Measurements from ENCODE around the gene SLC16A11. TPM values are rescaled to one million over a fixed set of nuclear protein-coding genes. Genes with fewer than 3 reads are reported as not detected.

Gene SLC16A11
- total RNA-seq, 1 experiment from 2014 or later: not detected

DNA sequence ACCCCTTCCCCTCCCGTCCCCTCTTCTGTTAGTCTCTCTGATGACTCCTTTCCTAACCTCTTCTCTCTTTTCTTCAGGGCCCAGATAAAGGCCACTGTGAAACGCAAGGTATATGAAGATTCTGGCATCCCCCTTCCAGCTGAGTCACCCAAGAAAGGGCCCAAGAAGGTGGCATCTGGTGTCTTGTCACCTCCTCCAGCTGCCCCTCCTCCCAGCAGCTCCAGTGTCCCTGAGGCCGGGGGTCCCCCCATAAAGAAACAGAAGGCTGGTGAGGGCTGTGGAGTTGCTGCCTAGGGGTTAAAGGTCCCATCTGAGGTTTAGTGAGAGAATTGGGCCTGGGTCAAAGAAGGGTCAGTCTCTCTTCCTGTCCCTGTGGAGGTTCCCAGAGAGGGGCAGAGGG lies 27.5 kb downstream of the SLC16A11 start:
- in situ Hi-C loops (cut with HindIII; ENCODE audit: low sequenced_read_pairs): no loop called here
- no peak for DNase-seq (ENCODE audit: low spot score)

- in situ Hi-C loops (cut with HindIII; ENCODE audit: low sequenced_read_pairs): no loop called here
- peak; percentile 14 for DNase-seq (ENCODE audit: low spot score)
These were observed 28.6 kb downstream of the SLC16A11 start for GRCh38 chr17:7014995-7015958.

DNA sequence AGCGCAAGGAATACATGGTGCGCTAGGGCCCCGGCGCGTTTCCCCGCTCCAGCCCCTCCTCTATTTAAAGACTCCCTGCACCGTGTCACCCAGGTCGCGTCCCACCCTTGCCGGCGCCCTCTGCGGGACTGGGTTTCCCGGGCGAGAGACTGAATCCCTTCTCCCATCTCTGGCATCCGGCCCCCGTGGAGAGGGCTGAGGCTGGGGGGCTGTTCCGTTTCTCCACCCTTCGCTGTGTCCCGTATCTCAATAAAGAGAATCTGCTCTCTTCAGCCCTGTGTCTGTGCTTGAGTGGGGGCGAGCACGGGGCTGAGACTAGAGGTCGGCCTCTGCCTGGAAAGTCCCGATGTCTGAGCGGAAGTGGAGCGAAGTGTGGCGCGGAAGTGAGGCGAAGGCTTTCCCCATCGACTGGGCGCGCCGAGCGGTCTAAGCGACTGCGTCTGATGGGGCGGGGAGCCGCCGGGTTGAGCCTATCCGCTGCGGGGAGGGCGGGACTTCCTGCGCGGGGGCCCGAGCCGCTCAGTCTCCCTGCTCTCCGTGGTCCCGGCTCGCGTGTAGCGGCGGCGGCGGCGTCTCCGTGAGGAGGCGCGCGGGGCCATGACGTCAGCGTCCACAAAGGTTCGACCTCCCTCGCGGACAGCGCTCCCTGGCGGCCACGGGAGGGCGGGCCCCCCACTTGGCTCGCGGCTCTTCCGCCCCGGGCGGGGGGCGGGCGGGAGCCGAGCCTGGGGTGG lies 29.5 kb downstream of the SLC16A11 start:
- in situ Hi-C loops (cut with HindIII; ENCODE audit: low sequenced_read_pairs): no loop called here
- peak; percentile 98 for DNase-seq (ENCODE audit: low spot score)

DNA sequence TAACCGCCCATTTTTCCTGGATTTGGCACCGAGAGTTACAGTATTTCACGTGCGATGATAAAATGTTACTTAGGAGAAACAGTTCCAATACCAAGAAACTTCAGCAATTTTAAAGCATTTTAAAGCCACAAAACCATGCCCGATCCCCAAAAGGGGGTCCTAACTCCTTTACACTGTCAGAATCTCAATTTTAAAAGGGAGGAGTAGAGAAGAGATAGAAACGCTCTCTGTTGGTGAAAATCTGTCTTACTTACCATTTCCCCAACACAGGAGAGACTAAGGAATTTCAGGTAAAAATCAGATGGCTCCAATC lies 32.0 kb downstream of the SLC16A11 start:
- peak; percentile 22 for DNase-seq (ENCODE audit: low spot score)
- in situ Hi-C loops (cut with HindIII; ENCODE audit: low sequenced_read_pairs): no loop called here

- no peak for DNase-seq (ENCODE audit: low spot score)
- in situ Hi-C loops (cut with HindIII; ENCODE audit: low sequenced_read_pairs): no loop called here
These were observed 32.5 kb downstream of the SLC16A11 start for GRCh38 chr17:7011415-7011814.

GRCh38 chr17:7010523-7010922 lies 33.4 kb downstream of the SLC16A11 start:
- in situ Hi-C loops (cut with HindIII; ENCODE audit: low sequenced_read_pairs): no loop called here
- DNase-seq (ENCODE audit: low spot score): no peak

DNA sequence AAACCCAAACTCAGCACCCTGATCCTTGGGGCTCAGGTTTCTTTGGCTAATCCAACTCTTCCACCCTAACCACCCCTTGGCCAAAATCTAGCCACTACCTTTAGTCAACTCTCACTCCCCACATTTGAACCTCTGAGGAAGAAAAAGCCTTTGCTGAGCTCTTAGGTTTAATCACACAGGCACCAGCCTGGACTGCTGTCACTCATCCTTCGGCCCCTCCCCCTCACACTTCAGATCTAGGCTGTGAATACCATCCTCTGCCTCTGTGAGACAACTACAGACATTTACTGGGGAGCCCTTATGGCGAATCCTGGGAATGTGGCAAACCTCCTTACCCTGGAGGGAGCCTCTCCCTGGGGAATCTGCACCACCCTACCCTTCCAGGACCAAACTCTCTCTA lies 36.7 kb downstream of the SLC16A11 start:
- in situ Hi-C loops (cut with HindIII; ENCODE audit: low sequenced_read_pairs): no loop called here
- DNase-seq (ENCODE audit: low spot score): no peak

DNA sequence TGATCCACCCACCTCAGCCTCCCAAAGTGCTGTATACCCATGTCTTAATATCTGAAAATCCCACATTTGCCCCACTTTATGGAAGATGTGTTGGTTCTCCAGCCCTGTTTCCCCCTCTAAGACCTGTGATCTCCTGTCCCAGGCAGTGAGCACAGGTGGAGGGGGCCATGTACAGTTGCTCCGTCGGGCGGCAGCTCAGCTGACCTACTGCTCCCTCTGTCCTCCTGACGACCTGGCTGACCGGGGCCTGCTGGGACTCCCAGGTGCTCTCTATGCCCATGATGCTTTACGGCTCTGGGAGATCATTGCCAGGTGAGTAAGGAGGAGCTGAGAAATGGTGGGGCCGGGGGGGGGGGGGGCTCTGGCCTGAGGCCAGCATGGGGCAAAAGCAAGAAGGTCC lies 38.2 kb downstream of the SLC16A11 start:
- in situ Hi-C loops (cut with HindIII; ENCODE audit: low sequenced_read_pairs): no loop called here
- DNase-seq (ENCODE audit: low spot score): no peak

DNA sequence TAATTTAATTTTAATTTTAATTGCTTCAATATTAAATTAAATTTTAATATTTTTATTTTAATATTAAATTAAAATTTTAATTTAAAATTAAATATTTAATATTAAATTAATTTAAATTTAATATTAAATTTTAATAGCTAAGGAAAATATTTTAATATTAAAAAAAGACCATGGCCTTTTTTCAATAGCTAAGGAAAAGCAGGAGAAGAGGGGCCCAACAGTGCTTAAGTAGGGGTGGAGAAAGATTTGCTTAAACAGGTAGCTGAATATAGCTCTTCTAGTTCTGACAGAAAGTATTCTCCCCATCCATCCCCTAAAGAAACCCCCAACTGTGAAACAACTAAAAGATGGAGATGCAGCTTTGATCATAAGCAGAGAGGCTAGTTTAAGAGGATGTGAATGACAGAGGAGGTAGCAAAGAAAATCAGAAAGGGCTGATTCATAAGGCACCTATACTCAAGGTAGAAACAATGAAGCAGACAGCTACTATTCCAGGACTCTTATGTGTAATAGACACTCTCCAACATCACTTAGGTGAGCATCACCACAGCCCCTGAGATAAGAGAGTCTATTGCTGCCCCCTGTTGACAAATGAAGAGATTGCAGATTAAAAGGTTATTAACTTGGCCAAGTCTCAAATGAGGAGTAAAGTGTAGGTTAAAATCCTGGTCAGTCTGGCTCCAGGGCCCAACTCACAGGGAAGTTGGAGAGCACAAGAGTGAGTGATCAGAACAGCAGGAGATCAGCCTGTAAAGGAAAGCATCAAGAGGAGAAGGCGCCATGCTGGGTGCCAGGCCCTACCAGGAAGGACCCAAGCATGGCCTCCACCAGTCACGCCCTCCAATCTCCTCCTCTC lies 39.3 kb downstream of the SLC16A11 start:
- in situ Hi-C loops (cut with HindIII; ENCODE audit: low sequenced_read_pairs): no loop called here
- peak; percentile 76 for DNase-seq (ENCODE audit: low spot score)

- DNase-seq (ENCODE audit: low spot score): no peak
- in situ Hi-C loops (cut with HindIII; ENCODE audit: low sequenced_read_pairs): no loop called here
These were observed 40.1 kb downstream of the SLC16A11 start for GRCh38 chr17:7003745-7004144.

DNA sequence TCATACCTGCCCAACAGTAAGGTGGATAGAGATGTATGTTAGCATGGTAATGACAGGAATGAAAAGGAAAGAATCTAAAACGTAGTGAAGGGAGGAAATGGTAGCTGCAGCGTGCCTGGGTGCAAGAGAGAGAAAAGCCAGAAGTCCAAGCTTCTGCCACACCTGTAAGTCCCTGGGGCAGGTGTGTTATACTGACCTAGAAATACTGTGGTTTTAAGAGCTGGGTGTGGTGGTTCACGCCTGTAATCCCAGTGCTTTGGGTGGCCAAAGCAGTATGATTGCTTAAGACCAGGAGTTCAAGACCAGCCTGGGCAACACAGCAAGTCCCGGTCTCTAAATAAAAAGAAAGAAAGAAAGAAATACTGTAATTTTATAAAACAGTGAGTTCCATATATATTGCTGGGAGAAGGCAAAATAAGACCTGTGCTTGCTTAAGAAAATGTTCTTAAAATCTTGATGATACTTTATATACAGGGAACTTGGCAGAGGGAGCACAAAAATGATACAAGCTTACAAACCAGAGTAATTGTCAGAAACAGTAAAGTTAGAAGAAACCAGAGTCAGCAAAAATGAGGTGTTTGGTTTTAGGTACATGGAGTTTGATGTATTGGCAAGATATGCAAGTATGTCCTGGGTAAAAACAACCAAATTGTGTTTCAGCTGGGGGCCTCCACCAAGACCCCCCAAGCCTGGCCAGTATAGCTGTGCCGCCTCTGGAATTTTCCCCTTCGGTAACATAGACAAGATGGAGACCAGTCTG lies 41.4 kb downstream of the SLC16A11 start:
- in situ Hi-C loops (cut with HindIII; ENCODE audit: low sequenced_read_pairs): no loop called here

DNA sequence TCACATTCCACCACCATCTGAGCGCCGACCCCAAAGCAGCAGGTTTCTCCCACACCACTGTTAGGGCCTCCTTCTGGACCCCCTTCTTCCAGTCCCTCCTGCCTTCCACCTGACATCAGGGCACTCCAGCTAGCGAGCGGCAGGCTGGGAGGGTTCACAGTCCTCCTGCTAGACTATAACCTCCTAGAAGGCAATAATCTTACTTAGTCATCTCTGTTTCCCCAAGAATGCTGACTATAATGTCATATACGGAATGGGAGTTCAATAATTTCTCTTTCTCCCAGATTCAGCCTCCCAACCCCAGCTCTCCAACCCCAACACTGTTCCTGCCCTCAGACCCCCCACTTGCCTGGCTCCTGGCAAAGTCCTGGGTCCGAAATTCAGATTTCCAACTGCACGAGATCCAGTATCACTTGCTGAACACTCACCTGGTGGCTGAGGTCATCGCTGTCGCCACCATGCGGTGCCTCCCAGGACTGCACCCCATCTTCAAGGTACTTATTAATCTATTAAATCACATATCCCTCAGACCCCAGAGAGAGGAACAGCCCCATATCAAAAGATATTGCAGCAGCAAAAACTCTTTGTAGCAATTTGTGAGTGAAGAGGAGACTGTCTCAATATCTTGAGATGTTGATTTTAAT lies 42.5 kb downstream of the SLC16A11 start:
- in situ Hi-C loops (cut with HindIII; ENCODE audit: low sequenced_read_pairs): no loop called here
- DNase-seq (ENCODE audit: low spot score): no peak

More for the DNA sequence above, 41.4 kb downstream of the SLC16A11 start:
- no peak for DNase-seq (ENCODE audit: low spot score)

DNA sequence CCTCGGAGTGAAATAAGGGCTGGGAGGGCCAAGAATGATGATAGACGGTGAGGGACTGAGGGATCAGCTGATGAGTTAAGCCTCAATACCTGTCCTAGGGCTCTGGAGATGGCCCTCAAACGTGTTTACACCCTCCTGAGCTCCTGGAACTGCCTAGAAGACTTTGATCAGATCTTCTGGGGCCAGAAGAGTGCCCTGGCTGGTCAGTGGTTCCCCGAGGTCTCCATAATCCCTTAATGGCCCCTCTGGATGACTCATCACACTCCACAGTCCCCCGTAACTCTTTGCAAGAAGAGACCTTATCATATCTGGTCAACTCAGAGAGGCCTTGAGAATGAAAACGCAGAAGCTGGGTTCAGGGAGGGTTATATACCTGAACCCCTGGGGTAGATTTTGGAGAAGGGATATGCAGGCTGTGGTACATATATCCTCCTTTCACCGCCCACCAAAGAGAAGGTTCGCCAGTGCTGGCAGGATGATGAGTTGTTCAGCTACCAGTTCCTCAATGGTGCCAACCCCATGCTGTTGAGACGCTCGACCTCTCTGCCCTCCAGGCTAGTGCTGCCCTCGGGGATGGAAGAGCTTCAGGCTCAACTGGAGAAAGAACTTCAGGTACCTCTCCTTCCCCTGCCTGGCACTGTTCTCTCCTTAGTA lies 44.9 kb downstream of the SLC16A11 start:
- no peak for DNase-seq (ENCODE audit: low spot score)
- in situ Hi-C loops (cut with HindIII; ENCODE audit: low sequenced_read_pairs): no loop called here

DNA sequence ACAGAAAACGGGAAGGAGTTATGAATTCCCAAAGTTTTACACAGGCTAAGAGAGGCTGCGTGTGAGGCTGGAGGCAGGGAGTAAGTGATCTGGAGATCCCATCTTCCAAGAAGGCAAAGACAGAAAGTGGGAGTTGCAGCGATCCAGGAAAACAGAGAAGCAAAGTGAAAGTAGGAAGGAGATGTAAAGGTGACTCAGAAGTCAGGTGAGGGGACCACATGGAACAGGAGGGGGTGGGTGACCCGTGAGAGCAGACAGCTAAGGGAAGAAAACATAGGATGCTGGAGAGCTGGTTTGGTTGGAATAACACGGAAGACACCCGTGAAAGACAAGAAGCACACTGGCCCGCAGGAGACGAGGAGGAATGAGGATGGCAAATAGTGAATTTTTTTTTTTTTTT lies 46.7 kb downstream of the SLC16A11 start:
- in situ Hi-C loops (cut with HindIII; ENCODE audit: low sequenced_read_pairs): no loop called here

GRCh38 chr17:6996256-6997011 lies 47.5 kb downstream of the SLC16A11 start:
- in situ Hi-C loops (cut with HindIII; ENCODE audit: low sequenced_read_pairs): no loop called here
- no peak for DNase-seq (ENCODE audit: low spot score)

More for the DNA sequence above, 46.7 kb downstream of the SLC16A11 start:
- no peak for DNase-seq (ENCODE audit: low spot score)

DNA sequence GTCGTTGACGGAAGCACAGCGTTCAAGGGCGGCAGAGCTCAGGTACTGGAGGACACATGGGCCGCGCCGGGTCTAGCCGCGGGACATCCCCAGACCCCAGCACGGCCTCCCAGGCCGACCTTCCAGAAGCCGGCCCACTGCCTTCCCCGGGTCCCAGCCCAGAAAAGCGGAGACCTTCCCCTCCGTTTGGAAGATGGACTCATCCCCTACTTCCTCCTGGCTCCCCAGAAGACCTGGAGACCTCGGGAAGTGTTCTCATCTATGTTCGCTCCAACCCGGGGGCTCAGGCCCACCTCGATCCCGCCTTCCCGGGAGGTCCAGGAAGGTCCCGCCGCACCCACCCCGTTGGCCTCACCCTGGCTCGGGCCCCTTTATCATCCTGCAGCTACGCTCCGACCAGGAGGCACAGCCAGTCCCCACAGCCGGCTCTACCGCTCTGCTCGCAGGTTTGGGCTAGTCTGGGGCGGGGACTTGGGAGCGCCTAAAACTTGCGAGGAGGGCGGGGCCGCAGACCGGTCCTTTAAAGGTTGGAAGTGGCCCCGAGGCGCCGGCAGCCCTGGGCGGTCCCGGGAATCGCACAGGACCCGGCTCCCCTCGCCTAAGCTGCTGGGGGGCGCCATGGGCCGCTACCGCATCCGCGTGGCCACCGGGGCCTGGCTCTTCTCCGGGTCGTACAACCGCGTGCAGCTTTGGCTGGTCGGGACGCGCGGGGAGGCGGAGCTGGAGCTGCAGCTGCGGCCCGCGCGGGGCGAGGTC lies 48.2 kb downstream of the SLC16A11 start, which contains the start of gene ALOX12:
Gene ALOX12 (plus strand): TSS at position 550 of the 756 bp plus-strand sequence. CDS start 69 bp downstream, at position 619.
- DNase-seq (ENCODE audit: low spot score): no peak
- in situ Hi-C loops (cut with HindIII; ENCODE audit: low sequenced_read_pairs): no loop called here
